HepG2 (cell line): ENCODE data around the gene CHRNB1. TPM values are rescaled to one million over a fixed set of nuclear protein-coding genes. Genes with fewer than 3 reads are reported as not detected.
A peak's percentile ranks its signal among the peaks of the same experiment; 100 is the strongest.

ENCODE experiments used
- HNF4G ChIP-seq, 2 experiments: sonication (generic) in 1 of 2; formaldehyde crosslinking in 1 of 2; IDR thresholded peaks; 2 replicates each; pipeline versions ENCODE4 v1.4.0 to v1.6.1; 2011 to 2020; ENCODE audit warnings: borderline replicate concordance in 2 of 2, low read depth in 2 of 2, mild to moderate bottlenecking in 2 of 2, low read length in 1 of 2, missing genetic modification reagents in 1 of 2, moderate library complexity in 1 of 2
- MZF1 ChIP-seq: sonication (generic); formaldehyde crosslinking; IDR thresholded peaks from 2 replicates; pipeline ENCODE4 v1.8.1; 2023; ENCODE audit warnings: mild to moderate bottlenecking, missing genetic modification reagents, borderline replicate concordance
- POLR2AphosphoS2 ChIP-seq: IDR thresholded peaks from 2 replicates; pipeline ENCODE4 v1.6.1; 2011; ENCODE audit warnings: low read depth, low read length, improper control_type of control experiment
- RBM39 ChIP-seq: fragments of 200-400 bp; formaldehyde crosslinking; IDR thresholded peaks from one replicate; pipeline ENCODE4 v1.6.1; 2018; ENCODE audit warnings: antibody characterized with exemption, mild to moderate bottlenecking, low read depth, low read length; ENCODE audit not compliant: poor library complexity, severe bottlenecking
- ZC3H4 ChIP-seq: sonication (generic); formaldehyde crosslinking; IDR thresholded peaks from 2 replicates; pipeline ENCODE4 v1.4.0; 2020; ENCODE audit warnings: missing genetic modification reagents, borderline replicate concordance
- ZNF720 ChIP-seq: sonication (generic); formaldehyde crosslinking; IDR thresholded peaks from 2 replicates; pipeline ENCODE4 v1.4.0; 2020; ENCODE audit warnings: missing genetic modification reagents
- polyA plus RNA-seq, 8 experiments: library from polyadenylated mRNA; depleted of rRNA in 3 of 8; stranded (reverse) in 7 of 8; unstranded in 1 of 8; fragments of >200 nt; fragmentation: Illumina TruSeq in 4 of 8; extraction: Trizol in 4 of 8; gene quantifications; 2 replicates each; pipeline versions ENCODE4 v1.2.1 to v1.2.3, GENCODE V29; 2011 to 2016; ENCODE audit warnings: low read depth in 4 of 8, missing spikeins in 1 of 8, mixed read lengths in 1 of 8; ENCODE audit not compliant: insufficient read depth in 1 of 8
- total RNA-seq, 5 experiments: library from RNA; depleted of rRNA; stranded (reverse); fragments of >200 nt; fragmentation: Illumina TruSeq; extraction: Trizol; gene quantifications; 2 replicates each; pipeline ENCODE4 v1.2.3, GENCODE V29; 2016; ENCODE audit warnings: low read depth in 1 of 5
- TF ChIP-seq, protein P1 (sequence below): IDR thresholded peaks from 2 replicates; pipeline ENCODE4 v1.6.1; 2016; ENCODE audit warnings: low read depth, borderline replicate concordance
- TF ChIP-seq, protein P2 (sequence below): sonication (generic); formaldehyde crosslinking; IDR thresholded peaks from 2 replicates; pipeline ENCODE4 v1.8.1; 2023; ENCODE audit warnings: mild to moderate bottlenecking, missing genetic modification reagents
- TF ChIP-seq, protein P3 (sequence below): IDR thresholded peaks from 2 replicates; pipeline ENCODE4 v1.6.1; 2016; ENCODE audit warnings: control low read depth
- TF ChIP-seq, protein P4 (sequence below): sonication (generic); formaldehyde crosslinking; IDR thresholded peaks from one replicate; pipeline ENCODE4 v1.5.1; 2020; ENCODE audit warnings: mild to moderate bottlenecking, missing genetic modification reagents; ENCODE audit errors: not compliant biosample characterization
- TF ChIP-seq, protein P5 (sequence below): sonication (generic); formaldehyde crosslinking; IDR thresholded peaks from 2 replicates; pipeline ENCODE4 v1.4.0; 2020; ENCODE audit warnings: low read depth, missing genetic modification reagents

The CHRNB1 gene
- total and polyA plus RNA-seq, 2 of the 13 experiments (the other 11 are each of a cell fraction or from before 2014, with no cell fraction given) = 5.4 to 33.7 TPM

DNA sequence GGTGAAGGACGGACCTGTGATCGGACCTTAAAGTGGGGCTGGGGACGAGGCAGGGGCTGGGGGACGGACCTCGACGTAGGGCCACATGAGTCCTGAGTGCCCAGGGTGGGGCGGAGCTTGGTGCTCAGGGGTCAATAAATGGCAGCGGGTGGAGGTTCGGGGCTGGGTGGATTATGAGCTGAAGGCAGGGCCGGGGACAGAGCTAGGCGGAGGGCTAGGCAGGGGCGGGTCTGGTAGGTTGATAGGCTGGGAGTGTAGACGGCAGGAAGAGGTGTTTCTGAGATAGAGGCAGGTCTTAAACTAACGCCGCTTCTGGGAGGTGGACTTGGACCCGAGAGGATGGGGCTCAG lies 733 bp downstream of the CHRNB1 start (continued):
- no peak for TF ChIP-seq RBM39
- TF ChIP-seq, protein P1, sequence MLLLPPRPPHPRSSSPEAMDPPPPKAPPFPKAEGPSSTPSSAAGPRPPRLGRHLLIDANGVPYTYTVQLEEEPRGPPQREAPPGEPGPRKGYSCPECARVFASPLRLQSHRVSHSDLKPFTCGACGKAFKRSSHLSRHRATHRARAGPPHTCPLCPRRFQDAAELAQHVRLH (CRISPR knock-in tag) = no peak
- TF ChIP-seq ZNF720 (CRISPR knock-in tag) = no peak
- TF ChIP-seq, protein P2, sequence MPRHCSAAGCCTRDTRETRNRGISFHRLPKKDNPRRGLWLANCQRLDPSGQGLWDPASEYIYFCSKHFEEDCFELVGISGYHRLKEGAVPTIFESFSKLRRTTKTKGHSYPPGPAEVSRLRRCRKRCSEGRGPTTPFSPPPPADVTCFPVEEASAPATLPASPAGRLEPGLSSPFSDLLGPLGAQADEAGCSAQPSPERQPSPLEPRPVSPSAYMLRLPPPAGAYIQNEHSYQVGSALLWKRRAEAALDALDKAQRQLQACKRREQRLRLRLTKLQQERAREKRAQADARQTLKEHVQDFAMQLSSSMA = no peak
- TF ChIP-seq, protein P3, sequence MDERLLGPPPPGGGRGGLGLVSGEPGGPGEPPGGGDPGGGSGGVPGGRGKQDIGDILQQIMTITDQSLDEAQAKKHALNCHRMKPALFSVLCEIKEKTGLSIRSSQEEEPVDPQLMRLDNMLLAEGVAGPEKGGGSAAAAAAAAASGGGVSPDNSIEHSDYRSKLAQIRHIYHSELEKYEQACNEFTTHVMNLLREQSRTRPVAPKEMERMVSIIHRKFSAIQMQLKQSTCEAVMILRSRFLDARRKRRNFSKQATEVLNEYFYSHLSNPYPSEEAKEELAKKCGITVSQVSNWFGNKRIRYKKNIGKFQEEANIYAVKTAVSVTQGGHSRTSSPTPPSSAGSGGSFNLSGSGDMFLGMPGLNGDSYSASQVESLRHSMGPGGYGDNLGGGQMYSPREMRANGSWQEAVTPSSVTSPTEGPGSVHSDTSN (CRISPR knock-in tag) = no peak
- no peak for TF ChIP-seq ZC3H4 (CRISPR knock-in tag)
- TF ChIP-seq, protein P4, sequence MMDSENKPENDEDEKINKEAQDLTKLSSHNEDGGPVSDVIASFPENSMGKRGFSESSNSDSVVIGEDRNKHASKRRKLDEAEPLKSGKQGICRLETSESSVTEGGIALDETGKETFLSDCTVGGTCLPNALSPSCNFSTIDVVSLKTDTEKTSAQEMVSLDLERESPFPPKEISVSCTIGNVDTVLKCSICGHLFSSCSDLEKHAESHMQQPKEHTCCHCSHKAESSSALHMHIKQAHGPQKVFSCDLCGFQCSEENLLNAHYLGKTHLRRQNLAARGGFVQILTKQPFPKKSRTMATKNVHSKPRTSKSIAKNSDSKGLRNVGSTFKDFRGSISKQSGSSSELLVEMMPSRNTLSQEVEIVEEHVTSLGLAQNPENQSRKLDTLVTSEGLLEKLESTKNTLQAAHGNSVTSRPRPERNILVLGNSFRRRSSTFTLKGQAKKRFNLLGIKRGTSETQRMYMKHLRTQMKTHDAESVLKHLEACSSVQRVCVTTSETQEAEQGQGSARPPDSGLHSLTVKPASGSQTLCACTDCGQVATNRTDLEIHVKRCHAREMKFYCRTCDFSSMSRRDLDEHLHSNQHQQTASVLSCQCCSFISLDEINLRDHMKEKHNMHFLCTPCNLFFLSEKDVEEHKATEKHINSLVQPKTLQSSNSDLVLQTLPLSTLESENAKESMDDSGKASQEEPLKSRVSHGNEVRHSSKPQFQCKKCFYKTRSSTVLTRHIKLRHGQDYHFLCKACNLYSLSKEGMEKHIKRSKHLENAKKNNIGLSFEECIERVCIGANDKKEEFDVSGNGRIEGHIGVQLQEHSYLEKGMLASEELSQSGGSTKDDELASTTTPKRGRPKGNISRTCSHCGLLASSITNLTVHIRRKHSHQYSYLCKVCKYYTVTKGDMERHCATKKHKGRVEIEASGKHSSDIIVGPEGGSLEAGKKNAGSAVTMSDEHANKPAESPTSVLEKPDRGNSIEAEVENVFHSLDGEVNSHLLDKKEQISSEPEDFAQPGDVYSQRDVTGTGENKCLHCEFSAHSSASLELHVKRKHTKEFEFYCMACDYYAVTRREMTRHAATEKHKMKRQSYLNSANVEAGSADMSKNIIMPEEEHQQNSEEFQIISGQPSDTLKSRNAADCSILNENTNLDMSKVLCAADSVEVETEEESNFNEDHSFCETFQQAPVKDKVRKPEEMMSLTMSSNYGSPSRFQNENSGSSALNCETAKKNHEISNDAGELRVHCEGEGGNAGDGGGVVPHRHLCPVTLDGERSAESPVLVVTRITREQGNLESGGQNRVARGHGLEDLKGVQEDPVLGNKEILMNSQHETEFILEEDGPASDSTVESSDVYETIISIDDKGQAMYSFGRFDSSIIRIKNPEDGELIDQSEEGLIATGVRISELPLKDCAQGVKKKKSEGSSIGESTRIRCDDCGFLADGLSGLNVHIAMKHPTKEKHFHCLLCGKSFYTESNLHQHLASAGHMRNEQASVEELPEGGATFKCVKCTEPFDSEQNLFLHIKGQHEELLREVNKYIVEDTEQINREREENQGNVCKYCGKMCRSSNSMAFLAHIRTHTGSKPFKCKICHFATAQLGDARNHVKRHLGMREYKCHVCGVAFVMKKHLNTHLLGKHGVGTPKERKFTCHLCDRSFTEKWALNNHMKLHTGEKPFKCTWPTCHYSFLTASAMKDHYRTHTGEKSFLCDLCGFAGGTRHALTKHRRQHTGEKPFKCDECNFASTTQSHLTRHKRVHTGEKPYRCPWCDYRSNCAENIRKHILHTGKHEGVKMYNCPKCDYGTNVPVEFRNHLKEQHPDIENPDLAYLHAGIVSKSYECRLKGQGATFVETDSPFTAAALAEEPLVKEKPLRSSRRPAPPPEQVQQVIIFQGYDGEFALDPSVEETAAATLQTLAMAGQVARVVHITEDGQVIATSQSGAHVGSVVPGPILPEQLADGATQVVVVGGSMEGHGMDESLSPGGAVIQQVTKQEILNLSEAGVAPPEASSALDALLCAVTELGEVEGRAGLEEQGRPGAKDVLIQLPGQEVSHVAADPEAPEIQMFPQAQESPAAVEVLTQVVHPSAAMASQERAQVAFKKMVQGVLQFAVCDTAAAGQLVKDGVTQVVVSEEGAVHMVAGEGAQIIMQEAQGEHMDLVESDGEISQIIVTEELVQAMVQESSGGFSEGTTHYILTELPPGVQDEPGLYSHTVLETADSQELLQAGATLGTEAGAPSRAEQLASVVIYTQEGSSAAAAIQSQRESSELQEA = no peak
- no peak for TF ChIP-seq MZF1 (CRISPR knock-in tag)
- no peak for TF ChIP-seq POLR2AphosphoS2
- 0 out of 2 replicates have a peak, but pooled peaks have one; percentile 4 for TF ChIP-seq HNF4G (IDR thresholded peaks at IDR 0.05; ENCODE audit: borderline replicate concordance, low read depth, low read length)
- TF ChIP-seq HNF4G (CRISPR knock-in tag; IDR thresholded peaks at IDR 0.05; ENCODE audit: borderline replicate concordance, low read depth) = peak; percentile 60
- TF ChIP-seq, protein P5, sequence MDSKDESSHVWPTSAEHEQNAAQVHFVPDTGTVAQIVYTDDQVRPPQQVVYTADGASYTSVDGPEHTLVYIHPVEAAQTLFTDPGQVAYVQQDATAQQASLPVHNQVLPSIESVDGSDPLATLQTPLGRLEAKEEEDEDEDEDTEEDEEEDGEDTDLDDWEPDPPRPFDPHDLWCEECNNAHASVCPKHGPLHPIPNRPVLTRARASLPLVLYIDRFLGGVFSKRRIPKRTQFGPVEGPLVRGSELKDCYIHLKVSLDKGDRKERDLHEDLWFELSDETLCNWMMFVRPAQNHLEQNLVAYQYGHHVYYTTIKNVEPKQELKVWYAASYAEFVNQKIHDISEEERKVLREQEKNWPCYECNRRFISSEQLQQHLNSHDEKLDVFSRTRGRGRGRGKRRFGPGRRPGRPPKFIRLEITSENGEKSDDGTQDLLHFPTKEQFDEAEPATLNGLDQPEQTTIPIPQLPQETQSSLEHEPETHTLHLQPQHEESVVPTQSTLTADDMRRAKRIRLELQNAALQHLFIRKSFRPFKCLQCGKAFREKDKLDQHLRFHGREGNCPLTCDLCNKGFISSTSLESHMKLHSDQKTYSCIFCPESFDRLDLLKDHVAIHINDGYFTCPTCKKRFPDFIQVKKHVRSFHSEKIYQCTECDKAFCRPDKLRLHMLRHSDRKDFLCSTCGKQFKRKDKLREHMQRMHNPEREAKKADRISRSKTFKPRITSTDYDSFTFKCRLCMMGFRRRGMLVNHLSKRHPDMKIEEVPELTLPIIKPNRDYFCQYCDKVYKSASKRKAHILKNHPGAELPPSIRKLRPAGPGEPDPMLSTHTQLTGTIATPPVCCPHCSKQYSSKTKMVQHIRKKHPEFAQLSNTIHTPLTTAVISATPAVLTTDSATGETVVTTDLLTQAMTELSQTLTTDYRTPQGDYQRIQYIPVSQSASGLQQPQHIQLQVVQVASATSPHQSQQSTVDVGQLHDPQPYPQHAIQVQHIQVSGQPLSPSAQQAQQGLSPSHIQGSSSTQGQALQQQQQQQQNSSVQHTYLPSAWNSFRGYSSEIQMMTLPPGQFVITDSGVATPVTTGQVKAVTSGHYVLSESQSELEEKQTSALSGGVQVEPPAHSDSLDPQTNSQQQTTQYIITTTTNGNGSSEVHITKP (CRISPR knock-in tag) = peak; percentile 2; the same call in 1 of the 2 replicates
